Activated T-cell treated with anti-CD3 and anti-CD28 coated beads, Interleukin-2, amount 50 U/mL, for 4 hours (primary cell): ENCODE measurements around the gene ORAI2. TPM values are rescaled to one million over a fixed set of nuclear protein-coding genes. Genes with fewer than 3 reads are reported as not detected.
"Not testable (repeated sequence)": the region's sequence is repeated elsewhere in the genome, so short reads cannot be mapped to it uniquely, and the experiment has no call there.

Experiments
- ATAC-seq, 2 donors: fragments of 200-7000 bp; cut with Tn5 transposase; one replicate each; pipeline ENCODE4 v1.10.0; 2021
- DNase-seq: peaks from one replicate; pipeline ENCODE4 v3.0.0-alpha.2; 2020
- H3K27me3 Mint-ChIP-seq: one replicate; pipeline ENCODE4 v1.8.0; 2021; ENCODE audit warnings: low read depth, mixed read lengths
- H3K36me3 Mint-ChIP-seq: one replicate; pipeline ENCODE4 v1.8.0; 2022; ENCODE audit warnings: mixed read lengths; ENCODE audit not compliant: insufficient read depth
- H3K4me1 Mint-ChIP-seq: one replicate; pipeline ENCODE4 v1.8.0; 2021; ENCODE audit warnings: low read depth, mixed read lengths
- H3K4me3 Mint-ChIP-seq: one replicate; pipeline ENCODE4 v1.8.0; 2021; ENCODE audit warnings: mild to moderate bottlenecking, moderate library complexity, mixed read lengths
- H3K9me3 Mint-ChIP-seq: one replicate; pipeline ENCODE4 v1.8.0; 2021; ENCODE audit warnings: mixed read lengths
- total RNA-seq, 3 donors: library from RNA; stranded (reverse); gene quantifications; one replicate each; pipeline ENCODE4 v1.2.1, GENCODE V29; 2021

Gene ORAI2
- total RNA-seq, 3 donors from 2014 or later: 24.8 to 35.9 (median 27.4) TPM

DNA sequence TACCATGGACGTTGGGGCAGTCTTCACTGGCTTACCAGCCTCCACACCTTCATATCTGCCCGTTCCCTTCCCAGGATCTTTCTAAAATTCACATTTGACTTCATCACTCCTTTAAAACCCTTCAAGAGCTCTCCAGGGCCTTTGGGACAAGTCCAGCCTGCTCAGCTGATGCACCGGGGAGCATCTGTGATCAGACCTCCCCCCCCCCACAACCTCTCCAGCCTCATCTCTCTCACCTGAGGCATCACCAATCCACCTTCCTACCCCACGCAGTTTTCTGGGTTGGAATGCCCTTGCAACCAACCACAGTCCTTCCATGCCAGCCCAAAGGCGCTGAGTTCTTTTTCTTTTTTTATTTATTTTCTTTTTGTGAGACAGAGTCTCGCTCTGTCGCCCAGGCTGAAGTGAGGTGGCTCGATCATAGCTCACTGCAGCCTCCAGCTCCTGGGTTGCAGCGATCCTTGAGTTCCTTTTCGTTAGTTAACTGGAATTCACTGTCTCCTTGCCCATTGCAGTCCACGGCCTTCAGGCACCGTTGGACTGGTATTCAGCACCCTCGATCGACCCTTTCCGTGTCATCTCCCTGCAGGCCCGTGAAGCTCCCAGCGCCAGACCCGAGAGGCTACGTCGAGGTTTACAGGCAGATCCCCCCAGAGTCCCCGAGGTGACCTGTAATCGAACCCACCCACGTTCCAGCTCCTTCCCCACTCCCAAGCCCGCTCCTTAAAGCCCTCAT, 30.6 kb downstream of the ORAI2 start:
- H3K27me3 Mint-ChIP-seq: no peaks in the 10 kb centered on the region
- H3K4me3 Mint-ChIP-seq: peak overlapping the region; percentile 94
- peaks cover 32% of the 10 kb centered on the region for H3K4me1 Mint-ChIP-seq
- peak; percentile 5 to 9 for ATAC-seq
- no peaks in the 10 kb centered on the region for H3K9me3 Mint-ChIP-seq
- H3K36me3 Mint-ChIP-seq: no peaks in the 10 kb centered on the region
- no peak for DNase-seq

DNA sequence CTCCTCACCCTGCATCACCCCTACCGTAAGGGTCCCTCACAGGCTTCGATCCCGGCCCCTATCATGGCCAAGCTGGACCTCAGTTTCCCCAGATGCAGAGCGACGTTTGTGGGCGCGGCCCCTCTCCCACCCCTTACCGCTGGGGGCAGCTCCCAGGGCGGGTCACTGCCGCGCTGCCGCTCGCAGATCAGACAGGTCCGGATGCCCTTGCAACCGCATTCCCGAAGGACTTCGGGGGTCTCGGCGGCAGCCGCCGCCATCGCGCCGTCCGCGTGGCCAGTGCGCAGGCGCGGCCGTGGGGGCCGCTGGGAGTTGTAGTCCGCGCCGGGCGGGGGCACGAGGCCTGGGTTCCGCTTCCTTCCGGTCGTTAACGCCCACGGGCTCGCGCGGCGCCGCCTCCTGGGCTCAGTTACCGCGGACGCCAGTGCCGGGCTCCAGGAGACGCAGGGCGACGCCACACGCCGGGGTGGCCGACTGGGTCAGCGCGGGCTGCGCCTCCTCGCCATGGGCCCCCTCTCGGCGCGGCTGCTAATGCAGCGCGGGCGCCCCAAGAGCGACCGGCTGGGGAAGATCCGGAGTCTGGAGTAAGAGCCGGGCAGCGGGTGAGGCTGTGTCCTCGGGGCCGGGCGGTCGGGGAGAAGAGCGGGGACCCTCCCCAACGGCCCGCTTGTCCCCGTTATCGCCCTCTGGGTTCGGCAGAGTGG, 31.4 kb downstream of the ORAI2 start, which contains the start of the genes ALKBH4 and LRWD1:
TSS of gene ALKBH4 (minus strand) at position 287 of the 704 bp plus-strand sequence. CDS start at position 260, 27 bp downstream.
TSS of gene LRWD1 (plus strand) at position 408 of the 704 bp plus-strand sequence. CDS start at position 505, 97 bp downstream.
- H3K4me3 Mint-ChIP-seq: peak within 1 kb of the TSS; percentile 94
- DNase-seq: peak; percentile 94
- H3K27me3 Mint-ChIP-seq: no peaks in the 10 kb centered on the region
- ATAC-seq: peak; percentile 96
- H3K4me1 Mint-ChIP-seq: peaks cover 32% of the 10 kb centered on the region
- H3K9me3 Mint-ChIP-seq: no peaks in the 10 kb centered on the region
- no peaks in the 10 kb centered on the region for H3K36me3 Mint-ChIP-seq

DNA sequence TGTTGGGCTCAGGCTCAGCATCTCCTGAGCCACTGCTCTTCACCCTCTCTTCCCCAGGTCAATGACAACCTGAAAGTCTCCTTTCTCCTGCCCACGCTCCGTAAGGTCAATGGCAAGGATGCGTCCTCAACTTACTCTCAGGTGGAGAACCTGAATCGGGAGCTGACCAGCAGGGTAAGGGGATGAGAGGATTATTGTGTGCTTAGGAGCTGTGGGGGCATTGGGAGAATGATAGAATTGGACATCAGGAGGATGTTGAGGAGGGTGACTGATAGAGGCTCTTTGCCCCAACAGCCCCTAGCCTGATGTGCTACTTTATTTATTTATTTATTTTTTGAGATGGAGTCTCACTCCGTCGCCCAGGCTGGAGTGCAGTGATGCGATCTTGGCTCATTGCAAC, 32.7 kb downstream of the ORAI2 start:
- H3K4me3 Mint-ChIP-seq: peak overlapping the region; percentile 94
- H3K36me3 Mint-ChIP-seq: no peaks in the 10 kb centered on the region
- DNase-seq (no peak), ATAC-seq (no peak)
- no peaks in the 10 kb centered on the region for H3K9me3 Mint-ChIP-seq
- H3K27me3 Mint-ChIP-seq: no peaks in the 10 kb centered on the region
- H3K4me1 Mint-ChIP-seq: peaks cover 28% of the 10 kb centered on the region

DNA sequence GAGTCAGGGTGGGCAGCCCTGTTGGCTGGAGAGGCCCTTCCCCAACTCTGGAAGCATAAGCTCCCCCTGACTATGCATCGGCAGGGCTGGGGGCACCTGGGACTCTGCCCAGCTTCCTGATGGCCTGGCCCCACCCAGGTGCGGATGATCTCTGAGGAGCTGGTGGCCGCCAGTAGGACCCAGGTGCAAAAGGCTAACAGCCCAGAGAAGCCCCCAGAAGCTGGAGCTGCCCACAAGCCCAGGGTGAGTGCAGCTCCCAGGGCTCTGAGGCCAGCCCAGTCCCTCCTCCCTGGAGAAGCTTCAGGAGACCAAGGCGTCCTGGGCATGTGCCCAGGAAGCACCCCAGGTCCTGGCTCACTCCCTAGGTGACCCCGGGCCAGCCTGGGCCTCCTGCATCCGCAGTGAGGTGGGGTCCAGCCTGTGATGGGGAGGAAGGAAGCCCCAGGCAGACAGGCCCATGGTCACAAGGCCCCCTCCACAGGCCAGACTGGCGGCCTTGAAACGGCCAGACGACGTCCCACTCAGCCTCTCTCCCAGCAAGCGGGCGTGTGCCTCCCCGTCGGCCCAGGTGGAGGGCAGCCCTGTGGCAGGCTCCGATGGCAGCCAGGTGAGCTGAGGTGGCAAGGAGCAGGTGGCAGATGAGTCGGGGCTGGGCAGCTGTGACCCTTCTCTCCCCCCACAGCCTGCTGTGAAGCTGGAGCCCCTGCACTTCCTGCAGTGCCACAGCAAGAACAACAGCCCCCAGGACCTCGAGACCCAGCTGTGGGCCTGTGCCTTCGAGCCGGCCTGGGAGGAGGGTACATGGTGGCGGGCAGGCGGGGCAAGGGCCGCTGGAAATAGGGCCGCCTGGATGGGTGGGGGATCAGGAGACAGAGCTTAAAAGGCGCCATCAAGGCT, 34.5 kb downstream of the ORAI2 start:
- Mint-ChIP-seq H3K36me3 (peaks cover 3% of the 10 kb centered on the region), H3K4me3 (no peak overlapping the region), H3K27me3 (no peaks in the 10 kb centered on the region), H3K9me3 (no peaks in the 10 kb centered on the region), H3K4me1 (peaks cover 24% of the 10 kb centered on the region)
- DNase-seq (no peak), ATAC-seq (no peak)

DNA sequence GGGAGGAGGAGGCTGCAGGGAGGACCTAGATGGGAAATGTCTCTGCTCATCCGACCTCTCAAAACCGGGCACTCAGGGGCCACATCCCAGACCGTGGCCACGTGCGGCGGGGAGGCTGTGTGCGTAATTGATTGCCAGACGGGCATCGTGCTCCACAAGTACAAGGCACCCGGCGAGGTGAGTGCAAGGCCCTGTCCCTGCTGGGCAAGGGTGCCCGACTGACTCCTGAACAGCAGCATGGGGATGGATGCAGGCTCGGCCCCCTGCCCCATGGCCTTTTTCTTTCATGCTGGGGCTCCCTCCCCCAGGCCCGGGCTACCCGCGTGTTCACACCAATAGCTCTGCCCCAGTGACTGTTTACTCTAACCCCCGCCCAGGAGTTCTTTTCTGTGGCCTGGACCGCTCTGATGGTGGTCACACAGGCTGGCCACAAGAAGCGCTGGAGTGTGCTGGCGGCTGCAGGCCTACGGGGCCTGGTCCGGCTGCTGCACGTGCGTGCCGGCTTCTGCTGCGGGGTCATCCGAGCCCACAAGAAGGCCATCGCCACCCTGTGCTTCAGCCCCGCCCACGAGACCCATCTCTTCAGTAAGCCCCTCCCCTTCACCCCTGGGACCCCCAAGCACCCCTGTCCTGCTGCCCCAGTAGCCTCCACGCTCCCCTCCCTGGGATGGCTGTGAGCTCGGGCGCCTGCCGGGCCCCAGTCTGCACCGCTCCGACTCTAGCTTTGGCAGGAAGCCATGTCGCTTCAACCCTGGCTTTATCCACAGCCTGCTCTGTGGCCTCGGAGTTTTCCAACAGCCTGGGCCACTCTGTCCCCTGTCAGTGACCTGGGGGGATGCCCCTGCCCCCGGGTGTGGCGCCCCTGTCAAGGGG, 35.3 kb downstream of the ORAI2 start:
- no peak for DNase-seq

DNA sequence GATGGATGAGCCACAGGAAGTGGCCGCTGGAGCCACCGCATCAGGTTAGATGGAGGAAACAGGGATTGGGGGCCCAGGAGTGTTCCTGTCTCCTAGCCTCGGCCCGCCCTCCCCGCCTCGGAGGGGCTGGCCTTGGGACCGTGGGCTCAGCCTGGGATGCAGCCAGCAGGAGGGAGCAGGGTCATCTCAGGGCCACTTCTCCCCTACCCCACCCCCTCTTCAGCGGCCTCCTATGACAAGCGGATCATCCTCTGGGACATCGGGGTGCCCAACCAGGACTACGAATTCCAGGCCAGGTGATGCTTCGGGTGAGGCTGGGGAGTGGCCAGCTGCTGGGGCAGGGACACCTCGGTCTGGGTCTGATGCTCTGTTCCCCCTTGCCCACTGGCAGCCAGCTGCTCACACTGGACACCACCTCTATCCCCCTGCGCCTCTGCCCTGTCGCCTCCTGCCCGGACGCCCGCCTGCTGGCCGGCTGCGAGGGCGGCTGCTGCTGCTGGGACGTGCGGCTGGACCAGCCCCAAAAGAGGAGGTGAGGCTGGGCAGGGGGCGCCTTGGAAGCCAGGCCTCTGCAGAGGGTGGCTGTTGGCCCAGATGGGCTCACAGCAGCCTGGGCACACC, 36.1 kb downstream of the ORAI2 start:
- Mint-ChIP-seq H3K4me3 (no peak overlapping the region), H3K27me3 (no peaks in the 10 kb centered on the region), H3K4me1 (peaks cover 13% of the 10 kb centered on the region), H3K36me3 (peaks cover 3% of the 10 kb centered on the region), H3K9me3 (no peaks in the 10 kb centered on the region)
- no peak for DNase-seq
- ATAC-seq: no peak

More for the DNA sequence above, 35.3 kb downstream of the ORAI2 start:
- H3K4me3 Mint-ChIP-seq: no peak overlapping the region
- H3K27me3 Mint-ChIP-seq: no peaks in the 10 kb centered on the region
- no peaks in the 10 kb centered on the region for H3K9me3 Mint-ChIP-seq
- peaks cover 3% of the 10 kb centered on the region for H3K36me3 Mint-ChIP-seq
- peaks cover 20% of the 10 kb centered on the region for H3K4me1 Mint-ChIP-seq
- no peak for ATAC-seq

DNA sequence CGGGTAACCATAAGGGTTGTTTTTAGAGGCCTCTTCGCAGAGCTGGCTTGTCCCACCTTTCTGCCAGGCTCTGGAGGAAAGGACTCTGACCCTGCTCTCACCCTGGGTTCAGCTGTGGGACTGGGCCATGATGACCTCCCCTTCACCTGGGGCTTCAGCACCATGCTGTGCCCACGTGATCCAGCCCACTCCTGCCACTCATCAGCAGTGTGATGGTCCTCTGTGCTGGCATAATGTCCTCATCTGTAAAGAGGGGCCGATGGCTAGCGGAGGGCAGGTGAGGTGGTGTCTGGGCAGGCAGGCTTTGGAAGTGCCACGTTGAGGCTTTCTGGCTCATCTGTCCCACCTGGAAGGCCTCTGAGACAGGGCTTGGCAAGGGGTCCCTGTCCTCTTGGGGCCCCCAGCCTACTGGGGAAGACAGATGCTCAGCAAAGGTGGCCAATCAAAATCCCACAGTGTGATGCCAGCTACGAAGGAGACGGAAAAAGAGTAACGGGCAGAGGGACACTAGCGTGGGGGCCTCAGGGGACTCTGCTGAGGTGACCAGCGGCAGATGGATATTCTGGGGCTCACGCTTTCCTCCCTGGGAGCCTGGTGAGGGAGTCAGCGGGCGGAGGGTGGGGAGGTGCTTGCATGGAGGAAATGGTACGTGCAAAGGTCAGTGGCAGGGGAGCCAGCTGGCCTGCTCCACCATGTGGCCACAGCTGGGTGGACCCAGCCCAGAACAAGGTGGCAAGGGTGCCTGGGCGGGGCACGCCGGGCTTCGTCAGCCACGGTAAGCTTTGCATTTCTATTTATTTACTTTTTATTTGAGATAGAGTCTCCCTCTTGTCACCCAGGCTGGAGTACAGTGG, 36.8 kb downstream of the ORAI2 start:
- no peak for ATAC-seq
- no peaks in the 10 kb centered on the region for H3K9me3 Mint-ChIP-seq
- H3K36me3 Mint-ChIP-seq: peaks cover 3% of the 10 kb centered on the region
- DNase-seq: no peak
- H3K27me3 Mint-ChIP-seq: no peaks in the 10 kb centered on the region
- H3K4me3 Mint-ChIP-seq: no peak overlapping the region
- H3K4me1 Mint-ChIP-seq: peaks cover 13% of the 10 kb centered on the region

DNA sequence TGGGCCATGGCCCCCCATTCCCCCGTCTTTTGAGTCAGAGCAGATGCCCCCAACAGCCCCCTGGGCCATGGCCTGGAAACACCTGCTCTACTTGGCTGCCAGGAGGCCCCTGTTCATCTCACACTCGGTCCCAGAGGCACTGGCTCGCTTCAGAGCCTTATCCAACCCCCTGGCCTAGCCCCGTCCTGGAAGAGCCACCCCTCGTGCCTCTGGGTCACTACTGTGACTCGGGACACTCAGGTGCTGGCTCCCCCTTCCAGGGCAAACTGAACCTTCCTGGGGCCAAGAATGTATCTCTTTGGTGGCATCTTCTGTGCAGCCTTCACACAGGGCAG, 38.4 kb downstream of the ORAI2 start:
- no peak for DNase-seq

DNA sequence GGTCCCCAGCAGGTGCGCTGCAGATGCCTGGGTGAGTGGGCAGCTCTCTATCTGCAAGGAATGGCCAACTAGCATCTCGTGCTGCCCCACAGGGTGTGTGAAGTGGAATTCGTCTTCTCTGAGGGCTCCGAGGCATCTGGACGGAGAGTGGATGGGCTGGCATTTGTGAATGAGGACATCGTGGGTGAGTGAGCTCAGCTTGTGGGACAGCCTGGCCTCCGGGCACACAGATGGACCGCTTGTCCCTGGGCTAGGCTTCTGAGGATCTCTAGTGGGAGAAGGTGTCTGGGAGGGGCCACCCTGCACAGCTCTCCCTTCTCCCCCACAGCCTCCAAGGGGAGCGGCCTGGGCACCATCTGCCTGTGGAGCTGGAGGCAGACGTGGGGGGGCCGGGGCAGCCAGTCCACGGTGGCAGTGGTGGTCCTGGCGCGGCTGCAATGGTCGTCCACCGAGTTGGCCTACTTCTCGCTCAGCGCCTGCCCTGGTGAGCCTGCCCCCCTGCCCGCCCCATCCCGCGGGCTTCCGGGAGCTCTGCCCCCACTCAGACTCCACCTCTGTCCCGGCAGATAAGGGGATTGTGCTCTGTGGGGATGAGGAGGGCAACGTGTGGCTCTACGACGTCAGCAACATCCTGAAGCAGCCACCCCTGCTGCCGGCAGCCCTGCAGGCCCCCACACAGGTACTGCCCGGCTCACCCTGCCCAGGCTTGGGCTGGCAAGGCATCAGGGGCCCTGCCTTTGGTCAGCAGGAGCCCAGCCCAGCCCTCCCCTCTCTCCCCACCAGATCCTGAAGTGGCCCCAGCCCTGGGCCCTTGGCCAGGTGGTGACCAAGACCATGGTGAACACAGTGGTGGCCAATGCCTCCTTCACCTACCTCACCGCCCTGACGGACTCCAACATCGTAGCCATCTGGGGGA, 39.0 kb downstream of the ORAI2 start:
- Mint-ChIP-seq H3K9me3 (no peaks in the 10 kb centered on the region), H3K36me3 (peaks cover 3% of the 10 kb centered on the region), H3K4me3 (no peak overlapping the region), H3K27me3 (no peaks in the 10 kb centered on the region), H3K4me1 (no peaks in the 10 kb centered on the region)
- DNase-seq (no peak), ATAC-seq (no peak)

More for the DNA sequence above, 38.4 kb downstream of the ORAI2 start:
- Mint-ChIP-seq H3K9me3 (no peaks in the 10 kb centered on the region), H3K4me1 (peaks cover 1% of the 10 kb centered on the region), H3K4me3 (no peak overlapping the region), H3K36me3 (peaks cover 3% of the 10 kb centered on the region), H3K27me3 (no peaks in the 10 kb centered on the region)
- no peak for ATAC-seq

DNA sequence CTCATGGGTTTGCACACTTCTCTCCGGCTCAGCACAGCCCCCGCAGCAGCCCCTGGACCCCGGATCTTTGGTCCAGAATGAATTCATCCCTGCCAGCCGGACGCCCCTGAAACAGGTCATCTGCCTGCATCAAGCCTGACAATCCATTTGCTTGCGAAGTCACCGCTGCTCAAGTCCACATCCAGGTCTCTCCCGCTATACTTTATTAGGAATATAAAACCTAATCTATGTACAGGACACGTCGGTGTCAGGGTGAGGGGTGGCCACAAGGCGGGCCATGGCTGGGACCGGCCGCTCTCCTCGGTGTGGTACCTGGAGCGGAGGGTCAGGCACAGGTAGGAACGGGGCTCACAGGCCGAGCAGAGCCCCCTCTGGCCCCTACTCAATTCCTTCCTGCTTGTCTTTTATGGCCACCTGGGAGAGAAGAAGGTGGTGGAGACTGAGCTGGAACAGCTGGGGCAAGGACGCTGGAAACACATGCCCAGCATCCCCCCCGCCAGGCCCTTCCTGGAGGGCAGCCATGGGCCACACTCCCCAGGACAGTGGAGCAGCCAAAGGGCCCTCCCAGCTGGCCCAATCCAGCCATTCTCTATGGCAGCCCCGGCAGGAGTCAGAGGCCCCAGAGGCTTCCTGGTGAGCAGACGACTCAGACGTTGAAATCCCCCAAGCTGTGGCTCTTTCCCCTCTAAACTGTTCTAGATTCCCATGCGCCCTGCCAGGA, 40.1 kb downstream of the ORAI2 start:
- DNase-seq (no peak), ATAC-seq (no peak)
- Mint-ChIP-seq H3K4me3 (no peak overlapping the region), H3K4me1 (no peaks in the 10 kb centered on the region), H3K9me3 (no peaks in the 10 kb centered on the region), H3K27me3 (no peaks in the 10 kb centered on the region), H3K36me3 (peaks cover 3% of the 10 kb centered on the region)

DNA sequence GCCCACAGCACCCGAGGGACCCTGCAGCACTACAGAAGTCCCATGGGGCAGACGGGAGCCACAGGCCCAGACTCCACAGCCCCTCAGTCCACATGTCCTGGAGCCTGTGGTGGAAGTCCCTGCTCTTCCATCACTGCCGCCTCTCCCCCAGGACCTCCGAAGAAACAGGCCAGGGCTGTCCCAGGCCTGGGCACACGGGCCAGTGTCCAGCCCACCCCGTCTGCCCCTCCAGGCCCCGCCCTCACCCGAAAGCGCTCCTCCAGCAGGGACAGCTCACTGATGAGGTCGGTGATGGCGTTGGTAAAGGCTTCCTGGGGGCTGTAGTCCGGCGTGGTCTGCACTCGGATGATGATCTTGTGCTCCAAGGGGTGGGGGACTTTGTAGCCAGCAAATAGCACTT, 40.7 kb downstream of the ORAI2 start:
- H3K36me3 Mint-ChIP-seq, H3K4me3 Mint-ChIP-seq, H3K9me3 Mint-ChIP-seq, DNase-seq, H3K27me3 Mint-ChIP-seq, H3K4me1 Mint-ChIP-seq, ATAC-seq: not testable (repeated sequence)
